GM12872 (cell line): ENCODE data around the gene ZNF679.
"Not testable (repeated sequence)": the region's sequence is repeated elsewhere in the genome, so short reads cannot be mapped to it uniquely, and the experiment has no call there.

Source experiments
- TF ChIP-seq, protein P1 (sequence below): IDR thresholded peaks from 3 replicates; pipeline ENCODE4 v1.5.1; 2011; ENCODE audit warnings: low read depth, mild to moderate bottlenecking, low read length, moderate library complexity; ENCODE audit not compliant: insufficient read depth

ZNF679 gene

DNA sequence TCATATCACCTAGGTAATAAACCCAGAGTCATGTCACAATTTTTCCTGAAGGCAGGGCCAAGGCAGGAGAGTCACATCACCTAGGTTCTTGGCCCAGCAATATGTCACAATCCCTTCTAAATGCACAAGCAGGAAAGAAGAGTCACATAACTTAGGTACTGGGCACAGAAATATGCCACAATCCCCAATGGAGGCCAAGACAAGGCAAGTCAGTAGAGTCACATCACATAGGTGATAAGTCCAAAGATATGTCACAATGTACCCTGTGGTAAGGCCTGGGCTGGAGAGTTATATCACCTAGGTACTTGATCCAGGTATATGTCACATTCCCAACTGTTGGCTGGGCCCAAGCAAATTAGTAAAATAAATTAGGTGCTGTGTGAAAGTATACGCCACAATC lies at the start of gene ZNF679:
TSS of gene ZNF679 (plus strand) at position 301 of the 400 bp plus-strand sequence. CDS start 20,644 bp downstream, outside the sequence.
- TF ChIP-seq, protein P1, sequence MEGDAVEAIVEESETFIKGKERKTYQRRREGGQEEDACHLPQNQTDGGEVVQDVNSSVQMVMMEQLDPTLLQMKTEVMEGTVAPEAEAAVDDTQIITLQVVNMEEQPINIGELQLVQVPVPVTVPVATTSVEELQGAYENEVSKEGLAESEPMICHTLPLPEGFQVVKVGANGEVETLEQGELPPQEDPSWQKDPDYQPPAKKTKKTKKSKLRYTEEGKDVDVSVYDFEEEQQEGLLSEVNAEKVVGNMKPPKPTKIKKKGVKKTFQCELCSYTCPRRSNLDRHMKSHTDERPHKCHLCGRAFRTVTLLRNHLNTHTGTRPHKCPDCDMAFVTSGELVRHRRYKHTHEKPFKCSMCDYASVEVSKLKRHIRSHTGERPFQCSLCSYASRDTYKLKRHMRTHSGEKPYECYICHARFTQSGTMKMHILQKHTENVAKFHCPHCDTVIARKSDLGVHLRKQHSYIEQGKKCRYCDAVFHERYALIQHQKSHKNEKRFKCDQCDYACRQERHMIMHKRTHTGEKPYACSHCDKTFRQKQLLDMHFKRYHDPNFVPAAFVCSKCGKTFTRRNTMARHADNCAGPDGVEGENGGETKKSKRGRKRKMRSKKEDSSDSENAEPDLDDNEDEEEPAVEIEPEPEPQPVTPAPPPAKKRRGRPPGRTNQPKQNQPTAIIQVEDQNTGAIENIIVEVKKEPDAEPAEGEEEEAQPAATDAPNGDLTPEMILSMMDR = not testable (repeated sequence)

DNA sequence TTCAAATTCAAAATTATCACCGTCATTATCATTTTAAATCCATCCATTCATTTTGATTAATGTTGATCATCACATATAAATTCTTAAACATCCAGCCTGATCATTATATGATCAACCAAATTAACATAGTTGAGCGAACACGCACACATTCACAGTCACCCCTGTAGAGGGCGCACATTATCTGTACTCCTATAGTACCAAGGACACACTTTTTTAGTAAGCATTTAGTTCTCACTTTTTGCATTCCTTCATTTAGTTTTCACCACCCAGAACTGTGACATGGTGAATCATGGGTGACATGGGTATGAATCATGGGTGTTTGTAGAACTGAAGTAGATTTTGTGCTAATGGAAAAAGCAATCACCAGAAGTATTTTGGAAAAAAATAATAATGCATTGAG lies 47.3 kb upstream of the ZNF679 start:
- TF ChIP-seq, protein P1 = no peak

DNA sequence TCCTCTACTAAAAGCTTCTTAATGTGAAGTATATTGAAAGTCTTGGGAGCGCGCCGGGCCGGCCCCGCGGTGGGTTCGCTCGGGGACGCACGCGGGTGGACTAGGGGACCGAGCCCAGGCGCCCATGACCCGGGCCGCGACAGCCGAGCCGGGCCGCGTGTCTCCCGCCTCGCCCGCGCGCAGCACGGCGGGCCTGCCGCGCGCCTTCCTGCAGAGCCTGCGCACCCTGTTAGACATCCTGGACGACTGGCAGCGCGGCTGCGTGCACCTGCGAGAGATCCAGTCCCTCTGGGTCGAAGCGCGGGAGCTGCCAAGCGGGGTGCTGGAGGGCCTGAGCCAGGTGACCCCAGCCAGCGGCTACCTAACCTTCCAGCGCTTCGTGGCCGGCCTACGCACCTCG lies 46.7 kb upstream of the ZNF679 start:
- TF ChIP-seq, protein P1 = no peak

DNA sequence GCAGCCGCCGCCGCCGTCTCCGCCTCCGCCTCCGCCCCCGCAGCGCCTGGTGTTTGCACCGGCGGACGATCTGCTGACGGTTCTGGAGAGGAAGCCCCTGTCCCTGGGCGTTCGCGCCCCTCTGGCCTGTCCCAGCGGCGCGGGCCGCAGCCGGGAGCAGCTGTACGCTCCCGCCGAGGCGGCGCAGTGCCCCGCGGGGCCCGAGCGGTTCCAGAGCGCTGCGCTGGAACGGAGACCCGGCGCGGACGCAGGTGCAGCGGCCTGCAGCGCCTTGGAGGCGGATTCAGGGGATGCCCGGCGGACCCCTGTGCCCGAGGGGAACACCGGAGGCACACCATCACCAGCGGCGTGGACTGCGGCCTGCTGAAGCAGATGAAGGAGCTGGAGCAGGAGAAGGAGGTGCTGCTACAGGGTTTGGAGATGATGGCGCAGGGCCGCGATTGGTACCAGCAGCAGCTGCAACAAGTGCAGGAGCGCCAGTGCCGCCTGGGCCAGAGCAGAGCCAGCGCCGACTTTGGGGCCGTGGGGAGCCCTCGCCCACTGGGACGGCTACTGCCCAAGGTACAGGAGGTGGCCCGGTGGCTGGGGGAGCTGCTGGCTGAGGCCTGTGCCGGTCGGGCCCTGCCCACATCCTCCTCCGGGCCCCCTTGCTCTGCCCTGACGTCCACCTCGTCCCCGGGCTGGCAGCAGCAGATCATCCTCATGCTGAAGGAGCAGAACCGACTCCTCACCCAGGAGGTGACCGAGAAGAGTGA lies 46.1 kb upstream of the ZNF679 start:
- TF ChIP-seq, protein P1 = no peak

DNA sequence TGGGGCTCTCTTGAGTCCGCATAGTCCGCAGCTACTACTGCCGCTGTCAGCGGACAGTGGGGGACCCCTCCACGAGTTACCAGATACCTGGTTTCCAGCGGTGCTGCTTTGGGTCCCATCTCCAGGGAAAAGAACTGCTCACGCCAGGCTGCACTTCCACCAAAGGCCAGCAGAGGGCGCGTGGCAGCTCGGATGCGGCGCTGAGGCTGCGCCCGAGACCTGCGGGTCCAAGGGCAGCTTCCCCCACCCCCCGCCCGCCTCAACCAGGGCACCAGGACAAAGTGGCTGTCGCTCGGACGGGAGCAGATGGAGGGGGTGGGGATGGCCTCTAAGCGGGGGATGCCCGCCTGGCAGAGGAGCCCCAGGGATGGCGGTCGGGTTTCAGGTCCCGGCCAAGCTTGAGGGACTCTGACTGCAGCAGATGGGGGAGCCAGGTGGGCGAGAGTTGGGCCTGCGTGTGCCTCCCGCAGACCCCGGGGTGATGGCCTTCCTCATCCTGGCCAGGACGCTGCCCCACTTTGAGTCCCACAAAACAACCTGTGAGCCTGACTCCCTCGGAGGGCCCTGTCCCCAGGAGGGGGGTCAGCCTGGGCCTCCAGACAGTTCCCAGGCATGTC lies 45.0 kb upstream of the ZNF679 start:
- TF ChIP-seq, protein P1 = peak; percentile 60

DNA sequence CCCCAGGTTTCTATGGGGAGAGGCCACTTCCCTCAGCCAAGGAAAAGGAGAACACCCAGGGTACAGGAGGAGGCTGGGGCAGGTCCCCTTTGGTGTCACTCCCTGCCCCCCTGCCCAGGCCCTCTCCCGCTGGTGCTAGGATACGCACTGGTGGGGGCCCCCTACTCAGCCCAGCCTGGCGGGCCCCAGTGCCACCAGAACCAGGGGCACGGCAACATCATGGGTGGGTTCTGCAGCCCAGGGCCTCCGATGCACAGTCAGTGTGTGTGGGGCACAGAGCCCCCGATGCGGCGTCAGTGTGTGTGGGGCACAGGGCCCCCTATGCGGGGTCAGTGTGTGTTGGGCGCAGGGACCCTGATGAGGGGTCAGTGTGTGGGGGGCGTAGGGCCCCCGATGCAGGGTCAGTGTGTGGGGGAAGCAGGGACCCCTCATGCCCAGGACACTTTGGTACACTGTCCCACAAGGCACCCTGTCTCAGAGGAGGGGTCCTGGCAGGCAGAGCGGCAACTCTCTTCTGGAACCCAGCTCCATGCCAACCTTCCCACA lies 44.4 kb upstream of the ZNF679 start:
- TF ChIP-seq, protein P1 = no peak

DNA sequence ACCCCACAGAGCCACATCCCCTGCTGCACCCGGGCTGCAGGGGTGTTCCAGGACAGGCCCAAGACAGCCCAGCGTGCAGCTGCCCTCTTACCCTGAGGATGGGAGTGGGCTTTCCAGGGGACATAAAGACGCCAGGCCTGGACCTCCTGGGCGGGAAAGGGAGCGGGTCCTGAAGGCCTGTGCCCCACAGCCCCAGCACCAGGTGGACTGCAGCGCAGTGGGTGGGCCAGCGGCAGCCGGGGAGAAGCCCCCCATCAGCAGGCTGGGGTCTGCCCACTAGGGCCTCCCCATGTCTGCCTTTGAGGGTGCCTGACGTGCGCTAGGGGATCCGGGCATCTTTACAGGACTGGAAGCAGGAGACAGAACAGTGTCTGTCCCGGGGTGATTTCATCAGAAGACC lies 43.9 kb upstream of the ZNF679 start:
- TF ChIP-seq, protein P1 = no peak
